PC-3 (cell line): ENCODE measurements around the gene SP140L. TPM values are rescaled to one million over a fixed set of nuclear protein-coding genes. Genes with fewer than 3 reads are reported as not detected.

ENCODE experiments used
- ATAC-seq: fragments of 200-7000 bp; cut with Tn5 transposase; 2 replicates; pipeline ENCODE4 v1.9.1; 2020; ENCODE audit warnings: mild to moderate bottlenecking, moderate library complexity
- BruUV-seq: library from RNA; stranded (reverse); fragments of 400-500 nt; replicated peaks from 2 replicates; lab custom pipeline; 2021; lab: Mats Ljungman, UMichigan
- CTCF ChIA-PET: fragments of 300-600 bp; sonication (Branson Sonifier 250); formaldehyde crosslinking; loops from one replicate; lab custom pipeline; 2022; ENCODE audit warnings: antibody characterized with exemption; lab: Charles Lee
- POLR2A ChIA-PET: fragments of 300-600 bp; sonication (Branson Sonifier 250); formaldehyde crosslinking; loops from one replicate; lab custom pipeline; 2022; ENCODE audit warnings: antibody characterized with exemption; ENCODE audit not compliant: unreplicated experiment; lab: Charles Lee
- DNase-seq: peaks from one replicate; pipeline ENCODE4 v3.0.0-alpha.2; 2015
- H2AFZ ChIP-seq: fragments of 300-600 bp; sonication (generic); 2 replicates; pipeline ENCODE4 v1.6.0; 2016; ENCODE audit warnings: antibody characterized with exemption, low read length
- H3F3A ChIP-seq: fragments of 300-600 bp; sonication (generic); one replicate; pipeline ENCODE4 v1.6.0; 2017; ENCODE audit warnings: antibody characterized with exemption, low read length, control low read depth, mild to moderate bottlenecking; ENCODE audit not compliant: unreplicated experiment
- H3K27ac ChIP-seq: fragments of 300-600 bp; sonication (generic); 2 replicates; pipeline ENCODE4 v1.5.1; 2016; ENCODE audit warnings: mild to moderate bottlenecking, low read length
- H3K27me3 ChIP-seq: fragments of 300-600 bp; sonication (generic); 2 replicates; pipeline ENCODE4 v1.6.1; 2016; ENCODE audit warnings: low read length, mixed read lengths
- H3K36me3 ChIP-seq: fragments of 300-600 bp; sonication (generic); 2 replicates; pipeline ENCODE4 v1.6.1; 2016; ENCODE audit warnings: low read depth, mixed run types, low read length, mixed read lengths
- H3K4me1 ChIP-seq: fragments of 300-600 bp; sonication (generic); 2 replicates; pipeline ENCODE4 v1.5.1; 2016; ENCODE audit warnings: low read length; ENCODE audit not compliant: insufficient read depth
- H3K4me2 ChIP-seq: fragments of 300-600 bp; sonication (generic); 2 replicates; pipeline ENCODE4 v1.6.0; 2016; ENCODE audit warnings: low read length
- H3K4me3 ChIP-seq: fragments of 300-600 bp; sonication (generic); 2 replicates; pipeline ENCODE4 v1.5.1; 2016; ENCODE audit warnings: mild to moderate bottlenecking, low read length, mixed read lengths
- H3K79me2 ChIP-seq: fragments of 300-600 bp; sonication (generic); 2 replicates; pipeline ENCODE4 v1.6.1; 2017; ENCODE audit warnings: low read length, mixed read lengths
- H3K9ac ChIP-seq: fragments of 300-600 bp; sonication (generic); 2 replicates; pipeline ENCODE4 v1.6.0; 2016; ENCODE audit warnings: mild to moderate bottlenecking, low read length
- H3K9me2 ChIP-seq: fragments of 300-600 bp; sonication (generic); replicated peaks from 2 replicates; pipeline ENCODE4 v1.6.1; 2016; ENCODE audit warnings: mixed run types, low read length, mixed read lengths
- H3K9me3 ChIP-seq: fragments of 300-600 bp; sonication (generic); 2 replicates; pipeline ENCODE4 v1.6.1; 2016; ENCODE audit warnings: low read length, mixed read lengths
- H4K20me1 ChIP-seq: fragments of 300-600 bp; sonication (generic); 2 replicates; pipeline ENCODE4 v1.6.1; 2016; ENCODE audit warnings: low read length, mixed read lengths
- CTCF ChIP-seq: fragments of 300-600 bp; sonication (generic); conservative IDR thresholded peaks from 2 replicates; pipeline ENCODE4 v1.5.1; 2017; ENCODE audit warnings: antibody characterized with exemption, low read depth, mild to moderate bottlenecking, low read length
- EZH2 ChIP-seq: fragments of 300-600 bp; sonication (generic); IDR thresholded peaks from one replicate; pipeline ENCODE4 v1.6.1; 2017; ENCODE audit warnings: antibody characterized with exemption, mild to moderate bottlenecking, low read length; ENCODE audit not compliant: unreplicated experiment
- EZH2phosphoT487 ChIP-seq: fragments of 300-600 bp; sonication (generic); IDR thresholded peaks from 2 replicates; pipeline ENCODE4 v1.6.1; 2018; ENCODE audit warnings: mild to moderate bottlenecking, antibody characterized with exemption, low read length, borderline replicate concordance
- intact Hi-C: fragments of 100-400 bp; cut with micrococcal nuclease; formaldehyde crosslinking; loops from 2 replicates; pipeline ENCODE4 v1.9.0; 2023
- total RNA-seq: library from RNA; depleted of rRNA; stranded (reverse); fragments of >200 nt; gene quantifications from 2 replicates; pipeline ENCODE4 v1.2.3, GENCODE V29; 2014

The SP140L gene
- total RNA-seq, 1 experiment from 2014 or later: 2.8 TPM

GRCh38 chr2:230411570-230412370 lies 84.8 kb downstream of the SP140L start:
- Histone ChIP-seq H3K36me3 (no peaks in the 10 kb centered on the region), H3K9me2 (no peaks in the 10 kb centered on the region), H3K9me3 (no peaks in the 10 kb centered on the region), H3K4me3 (peak overlapping the region; percentile 78), H3K79me2 (peaks cover 5% of the 10 kb centered on the region), H3K9ac (peak overlapping the region; percentile 65), H2AFZ (peak overlapping the region; percentile 98), H4K20me1 (no peaks in the 10 kb centered on the region), H3K27ac (no peak overlapping the region), H3F3A (no peaks in the 10 kb centered on the region), H3K4me2 (peak overlapping the region; percentile 88), H3K4me1 (peaks cover 19% of the 10 kb centered on the region), H3K27me3 (no peaks in the 10 kb centered on the region)
- intact Hi-C loops: loop anchor here (10.0 kb wide), 3 partner anchors 197 to 383 kb away; partner anchors contain the start of genes CAB39 and SP110
- peak; percentile 69 for ATAC-seq
- ChIA-PET POLR2A (no interaction called here), CTCF (no interaction called here)
- TSS peak; percentile 60 for BruUV-seq
- peak; percentile 56 for DNase-seq
- TF ChIP-seq EZH2 (no peak), EZH2phosphoT487 (no peak), CTCF (no peak)

- TF ChIP-seq EZH2 (no peak), EZH2phosphoT487 (no peak), CTCF (no peak)
- Histone ChIP-seq H2AFZ (peak overlapping the region; percentile 98), H3F3A (no peaks in the 10 kb centered on the region), H3K9me2 (no peaks in the 10 kb centered on the region), H3K9ac (0 out of 2 replicates have a peak overlapping the region, but pooled peaks have one; percentile 65), H3K27me3 (no peaks in the 10 kb centered on the region), H3K36me3 (no peaks in the 10 kb centered on the region), H3K4me2 (peak overlapping the region; percentile 88), H4K20me1 (no peaks in the 10 kb centered on the region), H3K4me3 (peak overlapping the region; percentile 78), H3K9me3 (no peaks in the 10 kb centered on the region), H3K4me1 (peaks cover 20% of the 10 kb centered on the region), H3K79me2 (peaks cover 10% of the 10 kb centered on the region), H3K27ac (no peak overlapping the region)
- ChIA-PET POLR2A (no interaction called here), CTCF (no interaction called here)
- no TSS peak for BruUV-seq
- ATAC-seq: no peak
- DNase-seq: no peak
- intact Hi-C loops: loop anchor here (10.0 kb wide), 3 partner anchors 198 to 382 kb away; partner anchors contain the start of genes CAB39 and SP110
Measured at GRCh38 chr2:230412371-230412711, 85.3 kb downstream of the SP140L start.

GRCh38 chr2:230412846-230413245 lies 85.9 kb downstream of the SP140L start:
- ChIA-PET CTCF (no interaction called here), POLR2A (no interaction called here)
- H3K36me3 ChIP-seq: no peaks in the 10 kb centered on the region
- TF ChIP-seq EZH2phosphoT487: no peak
- no peak for TF ChIP-seq EZH2
- TF ChIP-seq CTCF: no peak
- H2AFZ ChIP-seq: no peak overlapping the region
- ATAC-seq: no peak
- H3K9ac ChIP-seq: no peak overlapping the region
- no peaks in the 10 kb centered on the region for H4K20me1 ChIP-seq
- H3F3A ChIP-seq: no peaks in the 10 kb centered on the region
- intact Hi-C loops: loop anchor here (10.0 kb wide), 3 partner anchors 198 to 382 kb away; partner anchors contain the start of genes CAB39 and SP110
- no peak overlapping the region for H3K27ac ChIP-seq
- H3K4me2 ChIP-seq: no peak overlapping the region
- no TSS peak for BruUV-seq
- no peaks in the 10 kb centered on the region for H3K27me3 ChIP-seq
- H3K79me2 ChIP-seq: peaks cover 16% of the 10 kb centered on the region
- H3K4me3 ChIP-seq: no peak overlapping the region
- no peaks in the 10 kb centered on the region for H3K9me3 ChIP-seq
- H3K9me2 ChIP-seq: no peaks in the 10 kb centered on the region
- H3K4me1 ChIP-seq: peaks cover 25% of the 10 kb centered on the region
- no peak for DNase-seq
